ENCODE measurements around the gene TPD52L1. TPM values are rescaled to one million over a fixed set of nuclear protein-coding genes. Genes with fewer than 3 reads are reported as not detected.

The TPD52L1 gene
- total RNA-seq, 6 experiments from 2014 or later = 36.8 to 119 (median 47.7) TPM

DNA sequence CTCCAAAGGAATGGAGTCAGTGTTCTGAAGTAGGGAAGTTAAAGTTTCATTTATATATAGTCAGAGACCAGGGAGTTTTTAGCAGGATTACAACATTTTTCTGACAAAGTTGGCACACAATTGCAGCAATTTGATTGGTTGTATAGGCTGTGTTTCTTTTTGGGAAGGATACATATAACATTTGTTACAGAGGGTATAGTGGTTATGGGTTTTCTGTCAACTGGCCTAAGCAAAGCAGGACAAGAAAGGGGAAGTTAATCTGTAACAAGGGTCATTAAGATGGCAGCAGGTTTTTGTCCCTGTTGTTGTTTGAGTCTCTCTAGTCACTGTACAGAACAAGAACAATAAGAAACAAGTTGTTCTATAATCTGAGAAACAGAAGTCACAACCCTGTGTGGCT, 41.4 kb downstream of the TPD52L1 start:
- Histone ChIP-seq H3K4me1 (peaks cover 0 to 17% (median 7%) of the 10 kb centered on the region in 4 donors), H3K36me3 (no peaks in the 10 kb centered on the region), H3K4me3 (no peak overlapping the region), H3K27ac (no peak overlapping the region), H3K27me3 (no peaks in the 10 kb centered on the region), H3K9me3 (no peaks in the 10 kb centered on the region)
- ATAC-seq = no peak
- no peak for TF ChIP-seq POLR2A (IDR thresholded peaks at IDR 0.05)
- TF ChIP-seq, protein P1, sequence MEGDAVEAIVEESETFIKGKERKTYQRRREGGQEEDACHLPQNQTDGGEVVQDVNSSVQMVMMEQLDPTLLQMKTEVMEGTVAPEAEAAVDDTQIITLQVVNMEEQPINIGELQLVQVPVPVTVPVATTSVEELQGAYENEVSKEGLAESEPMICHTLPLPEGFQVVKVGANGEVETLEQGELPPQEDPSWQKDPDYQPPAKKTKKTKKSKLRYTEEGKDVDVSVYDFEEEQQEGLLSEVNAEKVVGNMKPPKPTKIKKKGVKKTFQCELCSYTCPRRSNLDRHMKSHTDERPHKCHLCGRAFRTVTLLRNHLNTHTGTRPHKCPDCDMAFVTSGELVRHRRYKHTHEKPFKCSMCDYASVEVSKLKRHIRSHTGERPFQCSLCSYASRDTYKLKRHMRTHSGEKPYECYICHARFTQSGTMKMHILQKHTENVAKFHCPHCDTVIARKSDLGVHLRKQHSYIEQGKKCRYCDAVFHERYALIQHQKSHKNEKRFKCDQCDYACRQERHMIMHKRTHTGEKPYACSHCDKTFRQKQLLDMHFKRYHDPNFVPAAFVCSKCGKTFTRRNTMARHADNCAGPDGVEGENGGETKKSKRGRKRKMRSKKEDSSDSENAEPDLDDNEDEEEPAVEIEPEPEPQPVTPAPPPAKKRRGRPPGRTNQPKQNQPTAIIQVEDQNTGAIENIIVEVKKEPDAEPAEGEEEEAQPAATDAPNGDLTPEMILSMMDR (IDR thresholded peaks at IDR 0.05) = no peak
- DNase-seq = no peak
- intact Hi-C loops (cut with DNase I) = no loop called here

DNA sequence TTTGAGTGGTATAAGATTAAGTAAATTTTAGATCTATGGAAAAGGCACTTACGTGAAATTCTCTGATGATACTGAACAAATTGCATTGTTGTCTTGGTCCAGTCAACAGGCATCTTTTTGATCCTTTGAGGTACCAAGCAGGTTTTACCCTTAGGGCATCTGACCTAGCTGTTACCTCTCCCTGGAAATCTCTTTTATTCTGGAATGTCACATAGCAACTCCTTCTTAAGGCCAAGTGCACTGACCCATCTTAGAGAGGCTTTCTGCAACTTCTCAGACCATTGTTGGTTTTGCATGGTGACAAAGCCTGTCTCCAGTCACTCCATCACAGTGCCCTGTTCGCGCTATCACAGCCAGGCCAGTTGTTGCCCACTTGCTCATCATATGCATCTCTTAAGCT, 42.0 kb downstream of the TPD52L1 start:
- intact Hi-C loops (cut with DNase I) = no loop called here
- Histone ChIP-seq H3K27ac (no peak overlapping the region), H3K9me3 (no peaks in the 10 kb centered on the region), H3K4me3 (no peak overlapping the region), H3K4me1 (peaks cover 0 to 23% (median 10%) of the 10 kb centered on the region in 4 donors), H3K36me3 (no peaks in the 10 kb centered on the region), H3K27me3 (no peaks in the 10 kb centered on the region)
- TF ChIP-seq POLR2A (IDR thresholded peaks at IDR 0.05) = no peak
- TF ChIP-seq, protein P1 (IDR thresholded peaks at IDR 0.05) = no peak
- WGBS (ENCODE audit: insufficient coverage, low coverage, low lambda C conversion rate, missing lambda C conversion rate) = 98% methylated on average over 3 of the region's 3 CpGs
- ATAC-seq = no peak
- DNase-seq = no peak

DNA sequence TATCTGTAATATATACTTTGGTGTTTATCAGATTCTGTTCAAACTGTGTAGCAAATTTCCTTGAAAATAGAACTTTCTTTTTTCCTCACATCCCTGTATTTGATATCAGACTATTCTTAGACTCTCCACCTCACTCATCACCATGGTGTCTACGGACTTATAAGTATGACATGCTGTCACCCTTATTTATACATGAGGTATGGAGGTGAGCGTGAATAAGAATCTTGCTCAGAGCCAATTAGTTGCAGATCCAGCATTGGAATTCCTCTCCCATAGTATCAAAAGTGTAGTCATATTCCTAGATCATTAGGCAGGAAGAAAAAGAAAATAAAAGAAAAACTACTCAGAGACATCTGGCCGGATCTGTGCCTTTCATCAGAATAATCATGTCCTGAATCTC, 43.0 kb downstream of the TPD52L1 start:
- H3K27me3 ChIP-seq = no peaks in the 10 kb centered on the region
- 83% methylated on average over 3 of the region's 3 CpGs for WGBS (ENCODE audit: insufficient coverage, low coverage, low lambda C conversion rate, missing lambda C conversion rate)
- intact Hi-C loops (cut with DNase I) = no loop called here
- no peak overlapping the region for H3K4me3 ChIP-seq
- no peaks in the 10 kb centered on the region for H3K9me3 ChIP-seq
- no peak overlapping the region for H3K27ac ChIP-seq
- ATAC-seq = no peak
- TF ChIP-seq, protein P1 (IDR thresholded peaks at IDR 0.05) = no peak
- no peak for TF ChIP-seq POLR2A (IDR thresholded peaks at IDR 0.05)
- peaks cover 0 to 33% (median 16%) of the 10 kb centered on the region in 4 donors for H3K4me1 ChIP-seq
- H3K36me3 ChIP-seq = no peaks in the 10 kb centered on the region
- no peak for DNase-seq

DNA sequence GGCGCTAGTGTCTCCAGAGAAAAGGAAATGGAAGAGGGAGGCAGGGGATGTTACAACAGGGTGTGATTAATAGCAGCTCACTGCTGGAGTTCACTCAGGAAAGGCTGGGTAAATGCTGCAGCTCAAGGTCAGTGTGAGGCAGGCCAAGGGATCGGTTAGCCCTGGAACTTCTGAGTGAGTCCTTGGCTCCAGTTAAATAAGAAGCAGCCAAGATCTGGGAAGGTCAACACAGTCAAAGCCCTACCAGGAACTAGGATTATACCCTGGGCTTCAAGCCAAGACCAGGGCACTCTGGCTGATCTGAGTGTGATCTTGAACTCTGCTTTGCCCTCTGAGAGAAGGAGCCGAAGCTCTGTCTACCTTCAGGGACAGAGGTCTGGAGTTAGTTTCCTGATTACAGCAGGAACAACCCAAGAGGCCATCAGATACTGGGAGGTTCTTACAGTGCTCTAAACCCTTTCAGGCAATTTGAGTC, 44.3 kb downstream of the TPD52L1 start:
- no peaks in the 10 kb centered on the region for H3K9me3 ChIP-seq
- TF ChIP-seq POLR2A (IDR thresholded peaks at IDR 0.05) = no peak
- H3K4me1 ChIP-seq = peaks cover 0 to 45% (median 21%) of the 10 kb centered on the region in 4 donors
- 0% methylated on average over 2 of the region's 3 CpGs for WGBS (ENCODE audit: insufficient coverage, low coverage, low lambda C conversion rate, missing lambda C conversion rate)
- DNase-seq = peak; percentile 43 to 78 (median 65)
- H3K27ac ChIP-seq = peak overlapping the region in 1 of 3 donors; percentile 38
- no peaks in the 10 kb centered on the region for H3K27me3 ChIP-seq
- H3K4me3 ChIP-seq = no peak overlapping the region
- intact Hi-C loops (cut with DNase I) = no loop called here
- no peaks in the 10 kb centered on the region for H3K36me3 ChIP-seq
- ATAC-seq = peak; percentile 79 to 91 (median 83)

DNA sequence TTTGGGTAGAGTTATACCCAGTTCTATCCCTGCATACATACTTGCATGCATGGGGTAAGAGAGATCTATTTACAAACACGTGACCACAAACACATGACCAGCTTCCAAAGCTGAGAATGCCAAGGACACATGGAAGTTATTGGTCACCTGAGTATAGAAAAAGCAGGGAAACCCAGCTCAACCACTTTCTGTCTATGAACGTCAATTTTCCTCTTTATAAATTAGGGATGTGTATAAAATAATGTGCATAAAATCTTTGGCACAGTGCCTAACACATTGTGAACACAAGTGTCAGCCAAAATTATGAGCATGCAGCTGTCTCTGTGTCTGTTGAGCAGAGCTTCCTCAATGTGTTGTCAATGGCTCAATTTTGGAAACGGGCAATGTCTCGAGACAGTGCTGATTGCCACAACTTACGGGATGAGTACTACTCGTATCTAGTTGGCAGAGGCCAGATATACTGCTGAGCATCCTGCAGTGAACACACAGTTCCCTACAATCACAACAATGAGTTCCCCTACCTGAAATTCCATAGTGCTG, 44.9 kb downstream of the TPD52L1 start:
- H3K4me3 ChIP-seq = no peak overlapping the region
- H3K27me3 ChIP-seq = no peaks in the 10 kb centered on the region
- no peaks in the 10 kb centered on the region for H3K9me3 ChIP-seq
- no peaks in the 10 kb centered on the region for H3K36me3 ChIP-seq
- ATAC-seq (no peak), DNase-seq (no peak)
- TF ChIP-seq, protein P1 (IDR thresholded peaks at IDR 0.05) = no peak
- TF ChIP-seq POLR2A (IDR thresholded peaks at IDR 0.05) = no peak
- peaks cover 0 to 51% (median 24%) of the 10 kb centered on the region in 4 donors for H3K4me1 ChIP-seq
- H3K27ac ChIP-seq = peak overlapping the region in 1 of 3 donors; percentile 38
- intact Hi-C loops (cut with DNase I) = no loop called here
- 73% methylated on average over 3 of the region's 6 CpGs for WGBS (ENCODE audit: insufficient coverage, low coverage, low lambda C conversion rate, missing lambda C conversion rate)

Measured in right lobe of liver (tissue), 6 donors.